WTC11 (cell line): ENCODE measurements around the gene BRMS1. TPM values are rescaled to one million over a fixed set of nuclear protein-coding genes. Genes with fewer than 3 reads are reported as not detected.

ENCODE experiments used
- ATAC-seq: fragments of 200-7000 bp; cut with Tn5 transposase; 2 replicates; pipeline ENCODE4 v1.10.0; 2021; ENCODE audit warnings: mild to moderate bottlenecking, moderate library complexity
- CTCF ChIA-PET: fragments of 300-600 bp; sonication (Branson Sonifier 250); formaldehyde crosslinking; loops from one replicate; lab custom pipeline; 2021; ENCODE audit warnings: antibody characterized with exemption; lab: Charles Lee
- POLR2A ChIA-PET: fragments of 350-600 bp; sonication (Branson Sonifier 250); formaldehyde crosslinking; loops from one replicate; lab custom pipeline; 2021; ENCODE audit warnings: antibody characterized with exemption; lab: Charles Lee
- DNase-seq: peaks from one replicate; pipeline ENCODE4 v3.0.0; 2021; ENCODE audit warnings: low spot score
- H3K27ac Mint-ChIP-seq: 2 replicates; pipeline ENCODE4 v1.8.0; 2021; ENCODE audit warnings: mixed read lengths
- H3K27me3 Mint-ChIP-seq: 2 replicates; pipeline ENCODE4 v1.8.0; 2021; ENCODE audit warnings: low read depth, mild to moderate bottlenecking, moderate library complexity, mixed read lengths
- H3K36me3 Mint-ChIP-seq: 2 replicates; pipeline ENCODE4 v1.8.0; 2021; ENCODE audit warnings: mixed read lengths
- H3K4me1 Mint-ChIP-seq: 2 replicates; pipeline ENCODE4 v1.8.0; 2022; ENCODE audit warnings: mixed read lengths
- H3K4me3 Mint-ChIP-seq: 2 replicates; pipeline ENCODE4 v1.8.0; 2021; ENCODE audit warnings: mild to moderate bottlenecking, moderate library complexity, mixed read lengths
- H3K9me3 Mint-ChIP-seq: 2 replicates; pipeline ENCODE4 v1.8.0; 2021; ENCODE audit warnings: mixed read lengths
- CBFB ChIP-seq: sonication (generic); formaldehyde crosslinking; IDR thresholded peaks from 2 replicates; pipeline ENCODE4 v1.8.1; 2022; ENCODE audit warnings: mild to moderate bottlenecking, low read depth, missing genetic modification reagents
- E2F5 ChIP-seq: sonication (generic); formaldehyde crosslinking; IDR thresholded peaks from 2 replicates; pipeline ENCODE4 v1.8.1; 2022; ENCODE audit warnings: mild to moderate bottlenecking, moderate library complexity, missing genetic modification reagents
- FOXJ3 ChIP-seq: sonication (generic); formaldehyde crosslinking; IDR thresholded peaks from 2 replicates; pipeline ENCODE4 v1.9.0; 2021; ENCODE audit warnings: missing genetic modification reagents, mild to moderate bottlenecking, borderline replicate concordance
- FOXP1 ChIP-seq: sonication (generic); formaldehyde crosslinking; IDR thresholded peaks from 2 replicates; pipeline ENCODE4 v1.8.0; 2022; ENCODE audit warnings: missing genetic modification reagents, mild to moderate bottlenecking, moderate library complexity, borderline replicate concordance
- FOXP4 ChIP-seq: sonication (generic); formaldehyde crosslinking; IDR thresholded peaks from 2 replicates; pipeline ENCODE4 v1.8.0; 2022; ENCODE audit warnings: mild to moderate bottlenecking, missing genetic modification reagents
- GRHL2 ChIP-seq: fragments of 250-450 bp; sonication (Bioruptor Pico); IDR thresholded peaks from 2 replicates; pipeline ENCODE4 v1.8.0; 2022; ENCODE audit warnings: mild to moderate bottlenecking, moderate library complexity; ENCODE audit not compliant: insufficient replicate concordance, severe bottlenecking
- HMGA2 ChIP-seq: fragments of 250-450 bp; sonication (Bioruptor Pico); IDR thresholded peaks from 2 replicates; pipeline ENCODE4 v1.4.0; 2021; ENCODE audit warnings: mild to moderate bottlenecking, moderate library complexity
- MYBL2 ChIP-seq: sonication (generic); formaldehyde crosslinking; IDR thresholded peaks from 2 replicates; pipeline ENCODE4 v1.8.1; 2023; ENCODE audit warnings: mild to moderate bottlenecking, moderate library complexity, missing genetic modification reagents
- NFYB ChIP-seq: sonication (generic); formaldehyde crosslinking; conservative IDR thresholded peaks from 2 replicates; pipeline ENCODE4 v1.8.0; 2022; ENCODE audit warnings: low read depth, missing genetic modification reagents
- NR1H2 ChIP-seq: sonication (generic); formaldehyde crosslinking; IDR thresholded peaks from 2 replicates; pipeline ENCODE4 v1.9.0; 2021; ENCODE audit warnings: mild to moderate bottlenecking, moderate library complexity, missing genetic modification reagents
- NR2C2 ChIP-seq: sonication (generic); formaldehyde crosslinking; IDR thresholded peaks from 2 replicates; pipeline ENCODE4 v1.8.0; 2022; ENCODE audit warnings: mild to moderate bottlenecking, missing genetic modification reagents
- PREB ChIP-seq: sonication (generic); formaldehyde crosslinking; IDR thresholded peaks from 2 replicates; pipeline ENCODE4 v1.8.1; 2022; ENCODE audit warnings: mild to moderate bottlenecking, missing genetic modification reagents, moderate library complexity, borderline replicate concordance
- PRRX2 ChIP-seq: fragments of 250-450 bp; sonication (Bioruptor Pico); IDR thresholded peaks from 2 replicates; pipeline ENCODE4 v1.8.0; 2021; ENCODE audit warnings: mild to moderate bottlenecking
- SMAD3 ChIP-seq: sonication (generic); formaldehyde crosslinking; IDR thresholded peaks from 2 replicates; pipeline ENCODE4 v1.8.0; 2022; ENCODE audit warnings: missing genetic modification reagents, mild to moderate bottlenecking, borderline replicate concordance
- SOX15 ChIP-seq: fragments of 250-450 bp; sonication (Bioruptor Pico); IDR thresholded peaks from 2 replicates; pipeline ENCODE4 v1.9.0; 2021; ENCODE audit warnings: mild to moderate bottlenecking
- ZNF219 ChIP-seq: sonication (generic); formaldehyde crosslinking; IDR thresholded peaks from 2 replicates; pipeline ENCODE4 v1.8.0; 2023; ENCODE audit warnings: missing genetic modification reagents, mild to moderate bottlenecking, borderline replicate concordance
- ZNF671 ChIP-seq: fragments of 250-450 bp; sonication (Bioruptor Pico); IDR thresholded peaks from 2 replicates; pipeline ENCODE4 v1.8.0; 2021; ENCODE audit warnings: mild to moderate bottlenecking
- total RNA-seq: library from RNA; stranded (reverse); gene quantifications from 3 replicates; pipeline ENCODE4 v1.2.3, GENCODE V29; 2021
- TF ChIP-seq, protein P1 (sequence below): sonication (generic); formaldehyde crosslinking; IDR thresholded peaks from 2 replicates; pipeline ENCODE4 v1.8.1; 2023; ENCODE audit warnings: mild to moderate bottlenecking, missing genetic modification reagents
- TF ChIP-seq, protein P2 (sequence below): sonication (generic); formaldehyde crosslinking; IDR thresholded peaks from 2 replicates; pipeline ENCODE4 v1.8.1; 2023; ENCODE audit warnings: mild to moderate bottlenecking, missing genetic modification reagents, borderline replicate concordance
- TF ChIP-seq, protein P3 (sequence below): fragments of 250-450 bp; sonication (Bioruptor Pico); IDR thresholded peaks from 2 replicates; pipeline ENCODE4 v1.8.0; 2021; ENCODE audit warnings: mild to moderate bottlenecking

BRMS1 gene
- total RNA-seq, 1 experiment from 2014 or later, result 44.5 TPM

DNA sequence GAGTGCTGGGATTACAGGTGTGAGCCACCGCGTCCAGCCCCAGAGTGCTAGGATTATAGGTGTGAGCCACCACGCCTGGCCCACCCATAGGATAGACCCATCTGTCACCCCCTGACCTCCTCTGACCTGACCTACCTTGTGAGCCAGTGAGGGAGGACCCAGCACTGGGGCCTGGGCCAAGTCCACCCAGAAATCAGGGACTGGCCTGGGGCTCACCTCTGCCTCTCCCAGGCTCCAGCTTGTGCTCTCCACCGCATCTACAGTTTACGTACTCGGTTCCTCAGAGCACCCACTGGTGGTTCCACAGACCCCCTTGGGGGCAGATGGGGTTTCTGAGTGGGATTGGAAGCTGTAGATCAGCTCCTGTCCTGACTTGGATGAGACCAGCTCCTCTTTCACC is 20.3 kb upstream of the BRMS1 start:
- H3K27me3 Mint-ChIP-seq, result no peaks in the 10 kb centered on the region
- POLR2A ChIA-PET, result no interaction called here
- TF ChIP-seq HMGA2 (no peak), NR1H2 (no peak), GRHL2 (no peak), CBFB (no peak), NR2C2 (CRISPR knock-in tag) (no peak), FOXJ3 (CRISPR knock-in tag) (no peak), FOXP1 (CRISPR knock-in tag) (no peak), PRRX2 (CRISPR knock-in tag) (no peak), ZNF219 (CRISPR knock-in tag) (no peak), E2F5 (CRISPR knock-in tag) (no peak), SOX15 (CRISPR knock-in tag) (no peak), NFYB (CRISPR knock-in tag) (no peak), PREB (CRISPR knock-in tag) (no peak)
- TF ChIP-seq, protein P1, sequence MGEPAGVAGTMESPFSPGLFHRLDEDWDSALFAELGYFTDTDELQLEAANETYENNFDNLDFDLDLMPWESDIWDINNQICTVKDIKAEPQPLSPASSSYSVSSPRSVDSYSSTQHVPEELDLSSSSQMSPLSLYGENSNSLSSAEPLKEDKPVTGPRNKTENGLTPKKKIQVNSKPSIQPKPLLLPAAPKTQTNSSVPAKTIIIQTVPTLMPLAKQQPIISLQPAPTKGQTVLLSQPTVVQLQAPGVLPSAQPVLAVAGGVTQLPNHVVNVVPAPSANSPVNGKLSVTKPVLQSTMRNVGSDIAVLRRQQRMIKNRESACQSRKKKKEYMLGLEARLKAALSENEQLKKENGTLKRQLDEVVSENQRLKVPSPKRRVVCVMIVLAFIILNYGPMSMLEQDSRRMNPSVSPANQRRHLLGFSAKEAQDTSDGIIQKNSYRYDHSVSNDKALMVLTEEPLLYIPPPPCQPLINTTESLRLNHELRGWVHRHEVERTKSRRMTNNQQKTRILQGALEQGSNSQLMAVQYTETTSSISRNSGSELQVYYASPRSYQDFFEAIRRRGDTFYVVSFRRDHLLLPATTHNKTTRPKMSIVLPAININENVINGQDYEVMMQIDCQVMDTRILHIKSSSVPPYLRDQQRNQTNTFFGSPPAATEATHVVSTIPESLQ (CRISPR knock-in tag), result no peak
- TF ChIP-seq, protein P2, sequence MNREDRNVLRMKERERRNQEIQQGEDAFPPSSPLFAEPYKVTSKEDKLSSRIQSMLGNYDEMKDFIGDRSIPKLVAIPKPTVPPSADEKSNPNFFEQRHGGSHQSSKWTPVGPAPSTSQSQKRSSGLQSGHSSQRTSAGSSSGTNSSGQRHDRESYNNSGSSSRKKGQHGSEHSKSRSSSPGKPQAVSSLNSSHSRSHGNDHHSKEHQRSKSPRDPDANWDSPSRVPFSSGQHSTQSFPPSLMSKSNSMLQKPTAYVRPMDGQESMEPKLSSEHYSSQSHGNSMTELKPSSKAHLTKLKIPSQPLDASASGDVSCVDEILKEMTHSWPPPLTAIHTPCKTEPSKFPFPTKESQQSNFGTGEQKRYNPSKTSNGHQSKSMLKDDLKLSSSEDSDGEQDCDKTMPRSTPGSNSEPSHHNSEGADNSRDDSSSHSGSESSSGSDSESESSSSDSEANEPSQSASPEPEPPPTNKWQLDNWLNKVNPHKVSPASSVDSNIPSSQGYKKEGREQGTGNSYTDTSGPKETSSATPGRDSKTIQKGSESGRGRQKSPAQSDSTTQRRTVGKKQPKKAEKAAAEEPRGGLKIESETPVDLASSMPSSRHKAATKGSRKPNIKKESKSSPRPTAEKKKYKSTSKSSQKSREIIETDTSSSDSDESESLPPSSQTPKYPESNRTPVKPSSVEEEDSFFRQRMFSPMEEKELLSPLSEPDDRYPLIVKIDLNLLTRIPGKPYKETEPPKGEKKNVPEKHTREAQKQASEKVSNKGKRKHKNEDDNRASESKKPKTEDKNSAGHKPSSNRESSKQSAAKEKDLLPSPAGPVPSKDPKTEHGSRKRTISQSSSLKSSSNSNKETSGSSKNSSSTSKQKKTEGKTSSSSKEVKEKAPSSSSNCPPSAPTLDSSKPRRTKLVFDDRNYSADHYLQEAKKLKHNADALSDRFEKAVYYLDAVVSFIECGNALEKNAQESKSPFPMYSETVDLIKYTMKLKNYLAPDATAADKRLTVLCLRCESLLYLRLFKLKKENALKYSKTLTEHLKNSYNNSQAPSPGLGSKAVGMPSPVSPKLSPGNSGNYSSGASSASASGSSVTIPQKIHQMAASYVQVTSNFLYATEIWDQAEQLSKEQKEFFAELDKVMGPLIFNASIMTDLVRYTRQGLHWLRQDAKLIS (CRISPR knock-in tag), result no peak
- TF ChIP-seq, all 79 proteins: peak for 0
- CTCF ChIA-PET, result interaction anchor here (1.4 to 4.5 kb wide), 5 partner anchors 17 to 115 kb away, joined by 3 to 38 read pairs (median 8); partner anchors contain the start of genes B4GAT1, CD248 and DPP3
- Mint-ChIP-seq H3K27ac (no peak overlapping the region), H3K9me3 (no peaks in the 10 kb centered on the region), H3K4me1 (peaks cover 11% of the 10 kb centered on the region), H3K36me3 (peaks cover 48% of the 10 kb centered on the region), H3K4me3 (no peak overlapping the region)
- ATAC-seq (no peak), DNase-seq (no peak)

DNA sequence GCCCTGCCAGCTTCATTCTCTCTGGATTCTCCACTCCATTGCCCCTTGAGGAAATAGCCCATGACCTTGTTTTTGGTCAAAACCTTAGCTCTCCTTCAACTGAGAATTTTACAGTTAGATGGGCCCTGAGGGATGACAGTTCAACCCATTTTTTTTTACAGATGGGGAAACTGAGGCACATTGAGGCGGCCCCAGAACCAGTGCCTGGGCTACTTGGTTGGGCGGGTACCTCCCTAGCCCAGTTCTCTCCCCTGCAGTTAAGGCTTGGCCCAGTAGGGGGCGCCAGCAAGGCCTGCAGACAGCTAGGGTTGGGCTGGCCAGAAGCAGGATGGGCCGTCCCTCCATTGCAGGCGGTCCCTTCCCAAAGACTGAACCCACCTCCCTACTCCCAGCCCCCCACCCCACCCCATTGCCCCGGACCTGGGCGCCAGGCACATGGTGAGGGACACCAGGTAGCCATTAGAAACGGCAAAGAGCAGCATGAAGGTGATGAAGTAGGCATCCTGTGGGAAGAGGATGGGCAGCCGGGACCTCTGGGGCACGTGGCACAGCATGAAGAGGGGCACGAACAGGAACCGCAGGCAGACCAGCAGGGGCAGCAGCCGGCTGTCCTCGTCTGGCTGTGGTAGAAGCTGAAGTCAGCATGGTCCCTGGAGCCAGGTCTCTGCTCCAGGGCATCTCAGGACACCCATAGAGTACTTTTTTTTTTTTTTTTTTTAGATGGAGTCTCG is 19.1 kb upstream of the BRMS1 start:
- Mint-ChIP-seq H3K27ac (no peak overlapping the region), H3K36me3 (peaks cover 40% of the 10 kb centered on the region), H3K4me3 (no peak overlapping the region), H3K4me1 (peaks cover 8% of the 10 kb centered on the region), H3K9me3 (no peaks in the 10 kb centered on the region), H3K27me3 (no peaks in the 10 kb centered on the region)
- ATAC-seq (peak; percentile 75), DNase-seq (peak; percentile 96)
- POLR2A ChIA-PET, result no interaction called here
- CTCF ChIA-PET, result interaction anchor here (0.5 to 4.5 kb wide), 27 partner anchors 8 to 674 kb away, joined by 3 to 38 read pairs (median 5); partner anchors contain the start of genes B4GAT1, BRMS1, CD248 and RIN1
- TF ChIP-seq ZNF671 (CRISPR knock-in tag), result 0 out of 2 replicates have a peak, but pooled peaks have one; percentile 38
- TF ChIP-seq, protein P3, sequence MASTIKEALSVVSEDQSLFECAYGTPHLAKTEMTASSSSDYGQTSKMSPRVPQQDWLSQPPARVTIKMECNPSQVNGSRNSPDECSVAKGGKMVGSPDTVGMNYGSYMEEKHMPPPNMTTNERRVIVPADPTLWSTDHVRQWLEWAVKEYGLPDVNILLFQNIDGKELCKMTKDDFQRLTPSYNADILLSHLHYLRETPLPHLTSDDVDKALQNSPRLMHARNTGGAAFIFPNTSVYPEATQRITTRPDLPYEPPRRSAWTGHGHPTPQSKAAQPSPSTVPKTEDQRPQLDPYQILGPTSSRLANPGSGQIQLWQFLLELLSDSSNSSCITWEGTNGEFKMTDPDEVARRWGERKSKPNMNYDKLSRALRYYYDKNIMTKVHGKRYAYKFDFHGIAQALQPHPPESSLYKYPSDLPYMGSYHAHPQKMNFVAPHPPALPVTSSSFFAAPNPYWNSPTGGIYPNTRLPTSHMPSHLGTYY (CRISPR knock-in tag), result 0 out of 2 replicates have a peak, but pooled peaks have one; percentile 1
- no peak for TF ChIP-seq MYBL2 (CRISPR knock-in tag)
- no peak for TF ChIP-seq SMAD3 (CRISPR knock-in tag)
- 0 out of 2 replicates have a peak, but pooled peaks have one; percentile 22 for TF ChIP-seq FOXP4 (CRISPR knock-in tag)
- TF ChIP-seq PREB (CRISPR knock-in tag), result no peak
